A673 (cell line): Measurements from ENCODE around the gene MAGEF1.

ENCODE experiments used
- CTCF ChIP-seq: fragments of 300-800, 200-600 bp; sonication (generic); conservative IDR thresholded peaks from 2 replicates; pipeline ENCODE4 v1.5.1; 2017; ENCODE audit warnings: low read depth, mild to moderate bottlenecking, antibody characterized with exemption, low read length, moderate library complexity, mixed read lengths
- EZH2 ChIP-seq: fragments of 200-600 bp; sonication (generic); IDR thresholded peaks from 2 replicates; pipeline ENCODE4 v1.6.1; 2017; ENCODE audit warnings: borderline replicate concordance, low read depth, mild to moderate bottlenecking, mixed read lengths, antibody characterized with exemption, low read length; ENCODE audit not compliant: poor library complexity, severe bottlenecking

- TF ChIP-seq EZH2, result no peak
- TF ChIP-seq CTCF, result no peak; the same call in 1 of the 2 replicates
Measured at GRCh38 chr3:184716622-184717398, 4.9 kb upstream of the MAGEF1 start.
